ENCODE results near the gene XCL1.
"Not testable (repeated sequence)": the region's sequence is repeated elsewhere in the genome, so short reads cannot be mapped to it uniquely, and the experiment has no call there.

XCL1 gene

GRCh38 chr1:168576245-168576688 is at the start of gene XCL1:
XCL1 (plus strand) TSS chr1:168576605; CDS start chr1:168576638, 33 bp downstream.
- not testable (repeated sequence) for DNase-seq (ENCODE audit: low spot score)

GRCh38 chr1:168529518-168529917 is 46.9 kb upstream of the XCL1 start:
- DNase-seq (ENCODE audit: low spot score) = no peak

- DNase-seq (ENCODE audit: low spot score) = no peak
Measured at GRCh38 chr1:168531615-168532345, 44.6 kb upstream of the XCL1 start.

GRCh38 chr1:168535536-168535935 is 40.9 kb upstream of the XCL1 start:
- no peak for DNase-seq (ENCODE audit: low spot score)

GRCh38 chr1:168540798-168541197 is 35.6 kb upstream of the XCL1 start:
- DNase-seq (ENCODE audit: low spot score) = not testable (repeated sequence)

- not testable (repeated sequence) for DNase-seq (ENCODE audit: low spot score)
Measured at GRCh38 chr1:168542978-168543377, 33.4 kb upstream of the XCL1 start.

GRCh38 chr1:168543840-168544498 is 32.4 kb upstream of the XCL1 start, which contains the start of gene XCL2:
XCL2 (minus strand) TSS chr1:168543997; CDS start chr1:168543964, 33 bp downstream.
- DNase-seq (ENCODE audit: low spot score) = not testable (repeated sequence)

- peak; percentile 44 for DNase-seq (ENCODE audit: low spot score)
Measured at GRCh38 chr1:168545678-168546552, 30.5 kb upstream of the XCL1 start.

- not testable (repeated sequence) for DNase-seq (ENCODE audit: low spot score)
Measured at GRCh38 chr1:168546553-168546895, 29.9 kb upstream of the XCL1 start.

GRCh38 chr1:168550971-168551370 is 25.4 kb upstream of the XCL1 start:
- no peak for DNase-seq (ENCODE audit: low spot score)

- DNase-seq (ENCODE audit: low spot score) = no peak
Measured at GRCh38 chr1:168551688-168552087, 24.7 kb upstream of the XCL1 start.

GRCh38 chr1:168552961-168553360 is 23.4 kb upstream of the XCL1 start:
- DNase-seq (ENCODE audit: low spot score) = no peak

GRCh38 chr1:168553680-168554553 is 22.5 kb upstream of the XCL1 start:
- DNase-seq (ENCODE audit: low spot score) = no peak

GRCh38 chr1:168554603-168555483 is 21.6 kb upstream of the XCL1 start:
- no peak for DNase-seq (ENCODE audit: low spot score)

GRCh38 chr1:168555508-168556046 is 20.8 kb upstream of the XCL1 start:
- no peak for DNase-seq (ENCODE audit: low spot score)

- DNase-seq (ENCODE audit: low spot score) = no peak
Measured at GRCh38 chr1:168556647-168557046, 19.8 kb upstream of the XCL1 start.

- DNase-seq (ENCODE audit: low spot score) = no peak
Measured at GRCh38 chr1:168560370-168560769, 16.0 kb upstream of the XCL1 start.

GRCh38 chr1:168561989-168562388 is 14.4 kb upstream of the XCL1 start:
- DNase-seq (ENCODE audit: low spot score) = no peak

- no peak for DNase-seq (ENCODE audit: low spot score)
Measured at GRCh38 chr1:168565825-168566224, 10.6 kb upstream of the XCL1 start.

- no peak for DNase-seq (ENCODE audit: low spot score)
Measured at GRCh38 chr1:168567007-168567406, 9.4 kb upstream of the XCL1 start.
